ENCODE measurements around the gene EXOC7.

EXOC7 gene, protein sequence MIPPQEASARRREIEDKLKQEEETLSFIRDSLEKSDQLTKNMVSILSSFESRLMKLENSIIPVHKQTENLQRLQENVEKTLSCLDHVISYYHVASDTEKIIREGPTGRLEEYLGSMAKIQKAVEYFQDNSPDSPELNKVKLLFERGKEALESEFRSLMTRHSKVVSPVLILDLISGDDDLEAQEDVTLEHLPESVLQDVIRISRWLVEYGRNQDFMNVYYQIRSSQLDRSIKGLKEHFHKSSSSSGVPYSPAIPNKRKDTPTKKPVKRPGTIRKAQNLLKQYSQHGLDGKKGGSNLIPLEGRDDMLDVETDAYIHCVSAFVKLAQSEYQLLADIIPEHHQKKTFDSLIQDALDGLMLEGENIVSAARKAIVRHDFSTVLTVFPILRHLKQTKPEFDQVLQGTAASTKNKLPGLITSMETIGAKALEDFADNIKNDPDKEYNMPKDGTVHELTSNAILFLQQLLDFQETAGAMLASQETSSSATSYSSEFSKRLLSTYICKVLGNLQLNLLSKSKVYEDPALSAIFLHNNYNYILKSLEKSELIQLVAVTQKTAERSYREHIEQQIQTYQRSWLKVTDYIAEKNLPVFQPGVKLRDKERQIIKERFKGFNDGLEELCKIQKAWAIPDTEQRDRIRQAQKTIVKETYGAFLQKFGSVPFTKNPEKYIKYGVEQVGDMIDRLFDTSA

DNA sequence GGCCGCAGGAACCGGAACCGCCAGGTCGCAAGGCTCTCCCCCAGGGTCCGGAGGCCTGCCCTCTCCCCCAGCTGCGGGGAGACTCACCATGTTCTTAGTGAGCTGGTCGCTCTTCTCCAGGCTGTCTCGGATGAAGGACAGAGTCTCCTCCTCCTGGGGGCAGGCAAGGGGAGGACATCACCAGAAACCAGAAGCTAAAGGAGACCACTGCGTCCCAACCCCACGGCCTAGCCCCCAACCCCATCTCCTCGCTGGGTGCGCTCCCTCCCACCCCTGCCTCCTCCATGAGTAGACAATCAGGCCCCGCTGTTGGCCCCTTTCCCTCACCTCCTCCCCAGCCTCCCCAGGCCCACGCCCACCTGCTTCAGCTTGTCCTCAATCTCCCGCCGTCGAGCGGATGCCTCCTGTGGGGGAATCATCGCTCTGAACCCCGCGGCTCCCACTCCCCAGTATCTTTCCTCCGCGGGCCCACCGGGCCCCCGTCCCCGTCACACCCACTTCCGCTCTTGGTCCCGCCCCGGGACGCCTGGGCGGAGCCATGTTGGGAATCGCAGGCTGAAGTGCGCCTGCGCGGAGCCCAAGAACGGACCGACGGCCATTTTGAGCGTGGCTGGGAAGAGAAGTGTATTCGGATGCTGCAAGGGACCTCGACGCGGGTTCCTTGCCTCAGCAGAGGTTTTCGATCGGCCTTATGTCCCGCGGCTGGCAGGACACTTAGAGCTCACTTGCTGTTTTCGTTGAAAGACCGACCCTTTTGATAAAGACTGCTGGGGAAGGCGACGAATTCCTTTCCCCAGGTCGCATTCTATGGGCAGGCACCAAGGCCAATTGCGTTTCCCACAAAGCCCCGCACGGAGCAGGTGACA is at the start of gene EXOC7:
TSS of gene EXOC7 (minus strand) at position 514 of the 866 bp plus-strand sequence. CDS start at position 419, 95 bp downstream.
- DNase-seq (ENCODE audit: low read depth): peak; percentile 82

DNA sequence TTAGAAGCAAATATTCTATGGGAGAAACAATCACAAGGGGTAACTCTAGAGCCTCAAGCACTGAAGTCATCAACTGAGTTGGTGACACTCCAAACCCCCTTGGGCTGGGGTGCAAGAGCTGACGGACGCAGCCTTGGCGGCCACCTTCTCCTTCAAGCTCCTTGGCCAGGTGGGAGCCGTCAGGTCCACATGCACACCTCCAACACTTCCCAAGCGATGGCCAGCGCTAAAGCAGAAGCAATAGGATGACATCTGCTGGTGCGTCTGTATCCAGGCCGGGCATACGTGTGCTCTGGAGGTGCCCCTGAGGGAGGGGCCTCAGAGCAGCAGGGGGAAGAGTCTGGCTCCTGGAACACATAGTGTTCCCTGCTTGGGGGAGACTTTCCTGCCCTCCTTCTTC is 49.6 kb upstream of the EXOC7 start:
- no peak for DNase-seq (ENCODE audit: low read depth)

DNA sequence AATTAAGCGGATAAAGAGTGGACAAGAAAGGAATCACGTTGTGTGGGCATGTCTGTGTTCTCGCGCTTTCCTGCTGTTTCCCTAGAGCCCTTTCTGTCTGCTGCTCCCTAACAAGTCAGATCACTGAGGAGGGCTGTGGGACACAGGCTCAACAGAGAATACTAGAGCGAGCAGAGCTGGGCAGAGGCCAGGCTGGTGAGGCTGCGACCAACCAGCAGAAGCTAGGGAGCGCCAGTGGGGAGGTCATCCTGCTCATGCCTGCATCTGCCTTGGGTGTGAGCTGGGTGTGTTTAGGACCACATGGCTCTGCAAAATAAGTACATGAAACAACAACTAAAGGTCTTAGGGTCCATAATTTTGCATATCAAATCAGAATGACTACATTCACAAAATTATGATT is 49.0 kb upstream of the EXOC7 start:
- no peak for DNase-seq (ENCODE audit: low read depth)

DNA sequence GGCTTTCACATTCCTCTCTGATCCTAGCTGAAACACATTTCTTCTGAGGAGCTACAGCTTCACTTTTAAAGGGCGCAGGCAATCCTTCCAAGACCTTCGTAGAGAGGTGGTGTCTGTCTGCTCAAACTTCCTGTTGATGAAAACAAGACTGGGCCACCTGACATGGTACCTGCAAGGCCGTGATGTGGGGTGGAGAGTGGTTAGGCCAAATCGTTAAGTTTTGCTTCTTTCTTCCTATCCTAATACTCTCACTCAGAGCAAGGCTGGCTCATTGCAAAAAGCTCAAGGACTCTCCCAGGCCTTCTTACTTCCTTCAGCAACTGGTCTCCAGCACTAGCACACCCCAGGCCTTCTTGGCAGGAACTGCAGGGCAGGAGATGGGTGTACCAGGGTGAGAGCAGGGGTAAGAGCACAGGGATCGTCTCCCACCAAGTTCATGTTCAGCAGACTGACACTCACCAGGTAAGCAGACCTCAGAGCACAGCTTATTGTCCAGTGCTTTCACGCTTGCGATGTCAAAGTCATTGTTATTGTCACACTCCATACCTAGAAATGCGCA is 48.4 kb upstream of the EXOC7 start:
- no peak for DNase-seq (ENCODE audit: low read depth)

- DNase-seq (ENCODE audit: low read depth): no peak
Measured at GRCh38 chr17:76150712-76151622, 47.4 kb upstream of the EXOC7 start.

GRCh38 chr17:76149214-76149613 is 45.6 kb upstream of the EXOC7 start:
- no peak for DNase-seq (ENCODE audit: low read depth)

GRCh38 chr17:76148015-76148326 is 44.4 kb upstream of the EXOC7 start:
- no peak for DNase-seq (ENCODE audit: low read depth)

- DNase-seq (ENCODE audit: low read depth): no peak
Measured at GRCh38 chr17:76147211-76148014, 43.8 kb upstream of the EXOC7 start.

DNA sequence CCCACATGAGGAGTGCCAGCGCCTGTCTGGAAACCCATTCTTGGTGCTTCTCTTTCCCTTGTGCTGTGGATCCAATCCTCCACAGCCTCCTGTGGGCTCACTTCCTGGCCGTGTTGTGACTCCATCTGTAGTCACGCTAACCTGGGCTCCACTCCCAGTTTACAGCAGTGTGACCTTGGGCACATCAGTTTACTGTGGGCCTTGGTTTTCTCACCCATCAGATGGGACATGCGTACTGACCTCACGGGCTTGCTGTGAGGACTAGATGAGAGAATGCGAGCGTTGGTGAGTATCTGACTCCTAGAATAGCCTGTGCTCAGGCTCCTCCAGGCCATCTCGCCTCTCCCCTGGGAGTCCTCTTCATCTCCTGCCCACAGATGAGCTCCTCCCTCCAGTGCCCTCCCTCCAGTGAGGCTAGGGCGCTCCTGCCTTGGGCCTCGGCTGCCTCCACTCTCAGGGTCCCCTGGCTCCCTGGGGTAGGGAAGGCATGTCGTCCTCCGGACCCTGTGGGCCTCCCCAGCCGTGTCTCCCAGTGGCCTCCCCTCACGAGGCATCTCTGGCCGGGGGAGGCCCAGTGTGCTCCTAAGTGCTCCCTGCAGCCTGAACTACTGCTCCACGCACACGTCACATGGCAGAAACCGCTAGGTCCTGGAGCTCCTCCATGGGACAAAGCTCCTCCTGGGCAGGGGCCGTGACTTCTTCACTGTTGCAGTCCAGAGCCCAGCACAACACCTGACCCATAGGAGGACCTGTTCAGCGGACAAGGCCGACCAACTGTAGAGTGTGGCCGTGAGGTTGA is 42.7 kb upstream of the EXOC7 start:
- DNase-seq (ENCODE audit: low read depth): no peak

DNA sequence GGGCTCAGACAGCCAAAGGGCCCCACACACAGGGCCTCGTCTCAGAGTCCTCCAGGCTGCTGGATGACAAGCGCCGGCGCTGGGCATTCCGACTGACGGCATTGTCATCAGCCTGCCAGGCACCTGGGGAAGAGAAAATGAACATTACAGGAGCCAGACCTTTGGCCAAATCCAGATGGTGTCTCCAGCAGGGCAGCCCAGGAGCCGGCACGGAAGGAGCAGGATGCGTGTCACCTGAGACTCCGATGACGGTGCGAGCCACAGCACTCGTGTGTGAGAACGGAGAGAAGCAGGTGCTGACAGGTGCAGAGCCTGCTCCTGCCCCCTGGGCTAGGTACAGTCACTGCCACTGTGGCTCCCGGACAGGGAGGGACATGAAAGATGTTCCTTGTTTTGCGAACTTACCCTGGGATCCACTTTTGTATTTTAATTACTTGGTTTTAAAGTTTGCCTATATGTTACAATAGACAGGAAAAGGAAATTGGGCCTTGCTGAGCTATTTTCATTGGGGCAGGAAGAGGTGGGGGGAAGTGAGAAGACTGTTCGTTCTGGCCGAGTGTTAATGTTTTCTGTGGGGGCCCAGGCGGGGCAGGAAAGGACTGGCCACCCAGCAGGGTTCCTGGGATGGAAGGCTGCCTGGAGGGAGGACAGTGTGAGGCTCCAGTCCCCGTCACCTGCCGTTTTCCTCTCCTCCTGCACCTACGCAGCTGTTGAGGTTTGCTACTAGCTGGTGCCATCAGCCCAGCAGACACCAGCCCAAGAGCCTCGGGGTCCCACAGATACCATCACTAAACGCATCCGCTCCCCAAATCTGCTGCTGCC is 41.9 kb upstream of the EXOC7 start:
- DNase-seq (ENCODE audit: low read depth): no peak

DNA sequence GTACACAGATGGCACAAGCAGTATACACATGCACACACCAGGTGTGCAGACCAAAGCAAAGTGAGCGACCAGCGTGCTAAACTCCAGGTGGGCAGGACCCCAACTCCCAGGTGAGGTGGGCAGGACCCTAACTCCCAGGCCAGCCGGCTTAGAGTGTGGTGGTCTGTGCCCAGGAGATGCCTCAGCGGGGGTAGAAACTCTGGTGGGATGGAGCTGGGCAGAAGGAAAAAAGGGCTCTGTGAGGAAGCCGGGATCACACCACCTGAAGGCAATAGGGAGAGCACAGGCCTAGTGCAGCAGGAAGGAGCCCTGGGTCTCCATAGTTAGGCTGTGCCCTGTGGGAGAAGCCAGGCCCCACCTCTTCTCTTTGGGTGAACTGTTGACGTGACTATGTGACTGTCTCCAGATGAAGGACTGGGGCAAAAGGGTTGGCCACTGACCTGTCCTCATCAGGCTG is 39.0 kb upstream of the EXOC7 start:
- no peak for DNase-seq (ENCODE audit: low read depth)

DNA sequence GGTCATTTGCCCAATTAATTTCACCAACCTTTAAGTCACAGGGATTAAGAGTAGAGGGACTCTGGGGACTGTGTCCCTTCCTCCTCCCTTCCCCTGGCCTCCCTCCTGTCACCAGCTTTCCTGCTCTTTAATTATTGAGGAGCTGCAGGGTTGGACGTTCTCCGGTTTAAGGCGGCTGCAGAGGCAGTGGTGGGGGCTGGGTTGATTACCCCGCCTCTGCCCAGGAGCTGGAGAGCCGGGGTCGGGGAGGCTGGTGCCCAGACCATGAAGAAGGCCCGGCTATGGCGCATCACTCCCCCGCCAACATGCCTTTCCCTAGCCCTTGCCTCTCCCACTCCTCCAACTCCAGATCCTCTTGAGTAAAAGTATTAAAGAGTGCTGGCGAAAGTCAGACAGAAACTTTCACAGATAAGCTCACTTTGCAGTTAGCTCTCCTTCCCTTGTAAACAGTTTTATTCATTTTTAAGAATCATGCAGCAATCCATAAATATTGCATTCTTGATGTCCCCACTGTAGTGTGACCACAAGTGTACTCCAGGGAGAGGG is 38.5 kb upstream of the EXOC7 start:
- DNase-seq (ENCODE audit: low read depth): no peak

DNA sequence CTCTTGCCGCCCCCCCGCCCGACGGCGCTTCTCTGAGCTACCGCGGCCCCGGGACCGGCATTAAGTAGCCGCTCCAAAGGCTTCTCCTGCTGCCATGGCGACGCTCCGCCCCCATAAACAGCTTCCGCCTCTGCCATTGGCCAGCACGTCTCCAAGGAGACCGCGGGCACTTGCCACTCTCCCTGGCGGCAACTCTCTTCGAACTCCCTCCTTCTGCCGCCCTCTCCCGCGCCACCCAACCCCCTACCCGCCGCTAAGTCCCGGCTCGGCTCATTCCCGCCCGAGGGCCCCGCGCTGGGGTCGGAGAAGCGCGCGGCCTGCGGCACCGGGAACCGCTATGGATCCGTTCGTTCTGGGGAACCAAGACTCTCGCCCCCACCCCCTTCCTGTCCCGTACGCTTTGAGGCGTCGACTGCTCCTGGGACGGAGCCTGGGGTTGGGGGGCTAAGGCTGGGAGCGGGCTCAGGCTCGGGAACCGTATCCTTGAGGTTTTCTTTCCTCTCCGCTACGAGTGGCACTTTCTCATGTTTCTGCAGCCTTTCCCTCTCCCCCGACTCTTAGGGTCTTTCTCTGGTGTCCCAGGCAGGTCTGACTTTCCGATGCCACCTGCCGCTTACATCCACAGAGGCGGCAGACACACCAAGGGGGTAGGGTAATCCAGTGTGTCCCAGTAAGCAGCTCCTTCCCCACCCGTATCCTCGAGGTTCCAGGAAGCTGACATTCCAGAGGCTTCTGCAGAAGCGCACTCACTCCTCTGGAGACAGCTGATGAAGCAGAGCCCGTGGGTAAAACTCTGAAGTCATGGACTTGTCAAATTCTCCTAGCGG is 37.8 kb upstream of the EXOC7 start, which contains the start of gene FOXJ1:
TSS of gene FOXJ1 (minus strand) at position 34 of the 827 bp plus-strand sequence. CDS start 850 bp downstream, outside the sequence.
- DNase-seq (ENCODE audit: low read depth): peak; percentile 54

- DNase-seq (ENCODE audit: low read depth): no peak
Measured at GRCh38 chr17:76140661-76141211, 37.1 kb upstream of the EXOC7 start.

- DNase-seq (ENCODE audit: low read depth): no peak
Measured at GRCh38 chr17:76139801-76140660, 36.4 kb upstream of the EXOC7 start.
